GM12875 (cell line): ENCODE results near the gene CAMKK2.

Experiments used
- H3K4me3 ChIP-seq: one replicate; pipeline ENCODE4 v1.5.1; 2011; ENCODE audit warnings: low read depth, low read length, control low read depth
- TF ChIP-seq, protein P1 (sequence below): IDR thresholded peaks from 2 replicates; pipeline ENCODE4 v1.5.1; 2011; ENCODE audit warnings: low read depth, mild to moderate bottlenecking, control low read depth, inconsistent platforms, low read length, moderate library complexity, borderline replicate concordance; ENCODE audit not compliant: insufficient read depth

Gene CAMKK2

DNA sequence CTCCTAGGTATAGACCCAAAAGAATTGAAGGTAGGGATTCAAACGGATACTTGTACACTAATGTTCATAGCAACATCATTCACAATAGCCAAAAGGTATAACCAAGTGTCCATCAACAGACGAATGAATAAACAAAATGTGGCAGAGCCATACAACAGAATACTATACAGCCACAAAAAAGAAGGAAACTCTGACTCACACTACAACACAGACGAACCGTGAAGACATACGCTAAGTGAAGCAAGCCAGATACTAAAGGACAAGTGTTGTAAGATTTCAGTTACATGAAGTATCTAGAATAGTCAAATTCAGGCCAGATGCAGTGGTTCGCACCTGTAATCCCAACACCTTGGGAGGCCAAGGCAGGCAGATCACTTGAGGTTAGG is 19.1 kb downstream of the CAMKK2 start:
- H3K4me3 ChIP-seq: no peak overlapping the region
- TF ChIP-seq, protein P1, sequence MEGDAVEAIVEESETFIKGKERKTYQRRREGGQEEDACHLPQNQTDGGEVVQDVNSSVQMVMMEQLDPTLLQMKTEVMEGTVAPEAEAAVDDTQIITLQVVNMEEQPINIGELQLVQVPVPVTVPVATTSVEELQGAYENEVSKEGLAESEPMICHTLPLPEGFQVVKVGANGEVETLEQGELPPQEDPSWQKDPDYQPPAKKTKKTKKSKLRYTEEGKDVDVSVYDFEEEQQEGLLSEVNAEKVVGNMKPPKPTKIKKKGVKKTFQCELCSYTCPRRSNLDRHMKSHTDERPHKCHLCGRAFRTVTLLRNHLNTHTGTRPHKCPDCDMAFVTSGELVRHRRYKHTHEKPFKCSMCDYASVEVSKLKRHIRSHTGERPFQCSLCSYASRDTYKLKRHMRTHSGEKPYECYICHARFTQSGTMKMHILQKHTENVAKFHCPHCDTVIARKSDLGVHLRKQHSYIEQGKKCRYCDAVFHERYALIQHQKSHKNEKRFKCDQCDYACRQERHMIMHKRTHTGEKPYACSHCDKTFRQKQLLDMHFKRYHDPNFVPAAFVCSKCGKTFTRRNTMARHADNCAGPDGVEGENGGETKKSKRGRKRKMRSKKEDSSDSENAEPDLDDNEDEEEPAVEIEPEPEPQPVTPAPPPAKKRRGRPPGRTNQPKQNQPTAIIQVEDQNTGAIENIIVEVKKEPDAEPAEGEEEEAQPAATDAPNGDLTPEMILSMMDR: no peak

DNA sequence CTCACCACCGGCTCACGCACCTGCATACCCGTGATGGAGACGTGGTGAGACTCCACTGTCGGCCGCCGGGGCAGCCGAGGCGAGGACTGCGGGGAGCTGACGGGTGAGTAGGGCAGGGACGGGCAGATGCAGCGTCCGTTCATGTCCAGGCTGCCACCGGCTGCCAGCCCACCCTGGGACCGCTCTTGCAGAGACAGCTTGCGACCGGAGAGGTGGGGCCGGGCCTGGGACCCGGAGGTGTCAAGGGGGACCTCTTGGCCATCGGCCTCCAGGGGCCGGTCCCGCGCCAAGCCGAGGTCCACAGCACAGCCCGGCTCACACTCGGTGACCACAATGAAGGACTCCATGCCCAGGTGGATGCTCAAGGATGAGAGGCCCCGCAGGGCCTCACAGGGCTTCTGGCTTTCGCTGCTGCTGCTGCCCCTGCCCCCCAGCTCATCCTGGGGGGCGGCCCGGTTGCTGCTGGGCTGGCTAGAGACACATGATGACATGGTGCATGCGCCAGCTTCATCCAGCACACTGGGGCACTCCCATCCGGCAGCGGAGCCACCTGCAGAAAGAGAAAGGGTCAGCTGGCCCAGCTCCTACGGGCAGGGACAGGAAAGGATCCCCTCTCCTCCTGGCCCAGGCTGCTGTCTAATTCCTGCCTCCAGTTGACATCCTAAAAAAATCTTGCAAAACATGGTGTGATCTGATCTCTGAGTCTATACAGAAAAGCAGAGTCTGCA is 22.3 kb downstream of the CAMKK2 start:
- H3K4me3 ChIP-seq: no peak overlapping the region
- TF ChIP-seq, protein P1: no peak

DNA sequence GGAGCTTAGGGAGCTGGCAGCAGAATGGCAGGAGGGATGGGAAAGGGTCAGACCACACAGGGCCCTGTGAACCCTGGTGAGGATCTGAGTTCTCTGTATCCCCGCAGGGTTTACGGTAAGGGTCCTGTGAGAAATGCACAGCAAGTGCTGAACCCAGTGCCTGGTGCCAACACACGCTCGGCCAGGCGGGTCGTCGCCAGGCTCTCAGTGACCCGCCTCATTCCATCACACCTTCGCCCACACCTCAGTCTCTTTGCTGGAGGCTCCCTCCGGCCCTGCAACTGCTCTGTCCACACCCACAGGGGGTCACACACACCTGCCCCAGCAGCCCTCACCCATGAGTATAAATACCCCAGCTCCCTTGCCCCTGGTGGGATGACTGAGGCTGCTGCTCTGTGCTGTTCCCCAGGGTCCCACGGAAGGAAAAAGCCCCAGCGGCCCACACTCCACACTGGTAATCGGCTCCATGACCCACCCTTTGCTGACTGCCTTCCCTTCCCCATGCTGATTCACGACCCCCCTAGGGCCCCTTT is 23.1 kb downstream of the CAMKK2 start:
- H3K4me3 ChIP-seq: no peak overlapping the region
- TF ChIP-seq, protein P1: no peak

DNA sequence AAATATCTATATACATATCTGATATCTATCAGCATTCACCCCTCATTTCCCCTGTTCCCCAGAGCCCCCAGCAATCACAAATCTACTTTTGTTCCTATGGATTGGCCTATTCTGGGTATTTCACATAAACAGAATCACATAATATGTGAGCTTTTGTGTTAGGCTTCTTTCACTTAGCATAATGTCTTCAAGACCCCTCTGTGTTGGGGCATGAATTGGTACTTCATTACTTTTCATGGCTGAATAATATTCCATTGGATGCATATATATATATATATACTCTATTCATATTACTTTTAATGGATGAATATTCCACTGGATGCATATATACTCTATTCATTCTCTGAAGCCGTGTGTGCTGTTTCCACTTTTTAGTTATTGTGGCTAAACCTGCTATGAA is 28.7 kb downstream of the CAMKK2 start:
- no peak overlapping the region for H3K4me3 ChIP-seq
- TF ChIP-seq, protein P1: no peak

DNA sequence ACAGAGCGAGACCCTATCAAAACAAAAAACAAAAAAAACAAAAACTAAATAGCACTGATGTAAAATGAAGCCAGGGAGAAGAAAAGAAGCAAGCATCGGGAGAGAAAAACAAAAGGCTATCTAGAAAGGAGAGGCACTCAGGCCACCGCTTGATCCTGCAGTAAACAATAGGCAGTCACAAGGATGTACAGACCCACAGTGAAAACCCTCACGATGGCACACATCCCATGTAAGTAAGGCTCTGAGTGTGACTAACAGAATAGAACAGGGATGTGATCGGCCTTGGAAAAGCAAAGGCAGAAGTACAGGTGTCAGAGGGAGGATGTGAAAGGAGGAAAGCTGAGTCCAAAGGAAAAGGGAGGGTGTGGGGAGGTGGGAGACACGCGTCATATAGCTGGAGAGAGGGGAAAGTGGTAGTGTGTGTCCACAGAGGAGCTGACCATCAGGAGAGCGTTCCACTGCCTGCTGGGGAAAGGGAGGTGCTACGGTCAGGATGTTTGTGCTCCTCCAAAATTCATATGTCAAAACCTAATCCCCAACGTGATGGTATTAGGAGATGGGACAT is 31.5 kb downstream of the CAMKK2 start:
- TF ChIP-seq, protein P1: no peak
- H3K4me3 ChIP-seq: no peak overlapping the region

DNA sequence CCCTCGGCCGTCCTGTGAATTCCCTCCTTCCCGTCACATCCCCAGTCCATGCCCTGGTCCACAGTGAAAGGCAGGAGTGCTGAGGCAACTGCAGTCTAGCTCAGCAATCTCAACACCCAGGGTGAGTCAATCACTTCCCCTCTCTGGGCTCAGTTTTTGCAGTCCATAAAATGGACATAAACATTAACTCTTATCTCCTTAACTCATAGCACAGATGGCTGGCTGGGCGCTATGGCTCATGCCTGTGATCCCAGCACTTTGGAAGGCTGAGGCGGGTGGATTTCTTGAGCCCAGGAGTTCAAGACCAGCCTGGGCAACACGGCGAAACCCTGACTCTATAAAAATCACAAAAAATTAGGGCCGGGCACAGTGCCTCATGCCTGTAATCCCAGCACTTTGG is 32.4 kb downstream of the CAMKK2 start:
- TF ChIP-seq, protein P1: no peak
- H3K4me3 ChIP-seq: no peak overlapping the region
